HEK293T (cell line): ENCODE results near the gene PRKAR1B.

Experiments
- CTCF ChIA-PET: fragments of 350-600 bp; formaldehyde crosslinking; extraction: SDS; loops from one replicate; lab custom pipeline; 2021; ENCODE audit warnings: antibody characterized with exemption, inconsistent platforms; lab: Yijun Ruan, JAX
- POLR2A ChIA-PET: fragments of 350-600 bp; formaldehyde crosslinking; extraction: SDS; loops from one replicate; lab custom pipeline; 2020; ENCODE audit warnings: antibody characterized with exemption, inconsistent platforms; lab: Yijun Ruan, JAX
- DNase-seq: peaks from one replicate; pipeline ENCODE4 v3.0.0; 2012; ENCODE audit warnings: mixed read lengths; ENCODE audit errors: extremely low spot score
- ARNT ChIP-seq: fragments of 450-650 bp; IDR thresholded peaks from 2 replicates; pipeline ENCODE4 v1.6.1; 2017; ENCODE audit warnings: mild to moderate bottlenecking
- BHLHE40 ChIP-seq: fragments of 450-650 bp; IDR thresholded peaks from 2 replicates; pipeline ENCODE4 v1.6.1; 2016; ENCODE audit warnings: mild to moderate bottlenecking, moderate library complexity, borderline replicate concordance
- CTBP1 ChIP-seq: fragments of 450-650 bp; IDR thresholded peaks from 2 replicates; pipeline ENCODE4 v1.6.1; 2016; ENCODE audit warnings: borderline replicate concordance
- ELF4 ChIP-seq: fragments of 450-650 bp; IDR thresholded peaks from 2 replicates; pipeline ENCODE4 v1.6.1; 2017; ENCODE audit warnings: antibody characterized with exemption
- FOXA1 ChIP-seq: fragments of 450-650 bp; IDR thresholded peaks from 2 replicates; pipeline ENCODE4 v1.6.1; 2016; ENCODE audit warnings: mild to moderate bottlenecking
- FOXK2 ChIP-seq: fragments of 450-650 bp; IDR thresholded peaks from 2 replicates; pipeline ENCODE4 v1.6.1; 2016; ENCODE audit warnings: mild to moderate bottlenecking
- FOXM1 ChIP-seq: fragments of 450-650 bp; IDR thresholded peaks from 2 replicates; pipeline ENCODE4 v1.6.1; 2017; ENCODE audit warnings: mild to moderate bottlenecking, borderline replicate concordance
- HDGF ChIP-seq: fragments of 450-650 bp; IDR thresholded peaks from 2 replicates; pipeline ENCODE4 v1.6.1; 2017; ENCODE audit warnings: antibody characterized with exemption, borderline replicate concordance
- L3MBTL2 ChIP-seq: fragments of 450-650 bp; conservative IDR thresholded peaks from 2 replicates; pipeline ENCODE4 v1.6.1; 2016; ENCODE audit warnings: mild to moderate bottlenecking
- LEF1 ChIP-seq: fragments of 450-650 bp; IDR thresholded peaks from 2 replicates; pipeline ENCODE4 v1.6.1; 2017; ENCODE audit warnings: mild to moderate bottlenecking, borderline replicate concordance
- NFRKB ChIP-seq: fragments of 450-650 bp; IDR thresholded peaks from 2 replicates; pipeline ENCODE4 v1.6.1; 2016; ENCODE audit warnings: mild to moderate bottlenecking, moderate library complexity
- PKNOX1 ChIP-seq: fragments of 450-650 bp; IDR thresholded peaks from 2 replicates; pipeline ENCODE4 v1.6.1; 2016
- SP1 ChIP-seq: fragments of 450-650 bp; IDR thresholded peaks from 2 replicates; pipeline ENCODE4 v1.6.1; 2017
- SUZ12 ChIP-seq: fragments of 450-650 bp; IDR thresholded peaks from 2 replicates; pipeline ENCODE4 v1.6.1; 2016; ENCODE audit warnings: mild to moderate bottlenecking
- TARDBP ChIP-seq: fragments of 450-650 bp; IDR thresholded peaks from 2 replicates; pipeline ENCODE4 v1.6.1; 2016
- ZNF384 ChIP-seq: fragments of 450-650 bp; IDR thresholded peaks from 2 replicates; pipeline ENCODE4 v1.6.1; 2016

Gene PRKAR1B

GRCh38 chr7:534959-535358 lies 192.1 kb downstream of the PRKAR1B start:
- CTCF ChIA-PET, result no interaction called here
- no peak for DNase-seq
- POLR2A ChIA-PET, result no interaction called here
- no peak for TF ChIP-seq HDGF
- no peak for TF ChIP-seq NFRKB
- TF ChIP-seq BHLHE40, result no peak
- TF ChIP-seq CTBP1, result no peak
- TF ChIP-seq FOXA1, result no peak
- TF ChIP-seq SUZ12, result no peak
- no peak for TF ChIP-seq TARDBP
- no peak for TF ChIP-seq SP1
- TF ChIP-seq PKNOX1, result no peak
- TF ChIP-seq ELF4, result no peak
- TF ChIP-seq FOXM1, result no peak
- no peak for TF ChIP-seq L3MBTL2
- TF ChIP-seq LEF1, result no peak
- no peak for TF ChIP-seq ARNT
- no peak for TF ChIP-seq FOXK2
- no peak for TF ChIP-seq ZNF384

GRCh38 chr7:534075-534474 lies 193.0 kb downstream of the PRKAR1B start:
- TF ChIP-seq ARNT (no peak), FOXK2 (no peak), ZNF384 (no peak), SUZ12 (no peak), HDGF (no peak)
- ChIA-PET POLR2A (no interaction called here), CTCF (no interaction called here)
- DNase-seq, result no peak

- CTCF ChIA-PET, result no interaction called here
- DNase-seq, result no peak
- POLR2A ChIA-PET, result no interaction called here
- TF ChIP-seq PKNOX1 (no peak), LEF1 (no peak), FOXA1 (no peak), BHLHE40 (no peak), ELF4 (no peak), SUZ12 (no peak), HDGF (no peak), FOXK2 (no peak), ARNT (no peak), SP1 (no peak)
Measured at GRCh38 chr7:533266-533665, 193.8 kb downstream of the PRKAR1B start.

- no peak for TF ChIP-seq TARDBP
- no peak for TF ChIP-seq ELF4
- no peak for DNase-seq
- POLR2A ChIA-PET, result no interaction called here
- CTCF ChIA-PET, result no interaction called here
Measured at GRCh38 chr7:532379-533143, 194.5 kb downstream of the PRKAR1B start.

- CTCF ChIA-PET, result no interaction called here
- POLR2A ChIA-PET, result no interaction called here
- TF ChIP-seq PKNOX1, result no peak
- no peak for TF ChIP-seq FOXK2
- TF ChIP-seq ZNF384, result no peak
- no peak for TF ChIP-seq TARDBP
- no peak for TF ChIP-seq HDGF
- no peak for DNase-seq
Measured at GRCh38 chr7:531777-532176, 195.3 kb downstream of the PRKAR1B start.

GRCh38 chr7:528451-528850 lies 198.6 kb downstream of the PRKAR1B start:
- TF ChIP-seq SP1 (no peak), CTBP1 (peak; percentile 19; the same call in 1 of the 2 replicates), TARDBP (no peak), PKNOX1 (peak; percentile 89)
- POLR2A ChIA-PET, result no interaction called here
- DNase-seq, result no peak
- CTCF ChIA-PET, result no interaction called here

GRCh38 chr7:527723-528122 lies 199.4 kb downstream of the PRKAR1B start:
- TF ChIP-seq L3MBTL2, result no peak
- POLR2A ChIA-PET, result no interaction called here
- CTCF ChIA-PET, result no interaction called here

More at GRCh38 chr7:527723-528122, 199.4 kb downstream of the PRKAR1B start:
- DNase-seq, result no peak
